Prostate gland (tissue), 2 donors: Measurements from ENCODE around the gene CTDSPL2. TPM values are rescaled to one million over a fixed set of nuclear protein-coding genes. Genes with fewer than 3 reads are reported as not detected.
"Not testable (repeated sequence)": the region's sequence is repeated elsewhere in the genome, so short reads cannot be mapped to it uniquely, and the experiment has no call there.

Source experiments
- DNase-seq: peaks from one replicate; pipeline ENCODE4 v3.0.0-alpha.2; 2019; ENCODE audit warnings: low spot score
- H3K27ac ChIP-seq, 2 donors: fragments of 200-600 bp; sonication (generic); 2 replicates each; pipeline ENCODE4 v1.5.1; 2017 to 2019
- H3K27me3 ChIP-seq: fragments of 200-600 bp; sonication (generic); replicated peaks from 2 replicates; pipeline ENCODE4 v1.5.1; 2019; ENCODE audit not compliant: insufficient read depth
- H3K36me3 ChIP-seq, 2 donors: fragments of 200-600 bp; sonication (generic); 1 replicate in 1 of 2; 2 replicates in 1 of 2; pipeline versions ENCODE4 v1.5.1 to v1.8.1; 2017 to 2019
- H3K4me1 ChIP-seq: fragments of 200-600 bp; sonication (generic); replicated peaks from 2 replicates; pipeline ENCODE4 v1.5.1; 2019
- H3K4me3 ChIP-seq, 2 donors: fragments of 200-600 bp; sonication (generic); 2 replicates each; pipeline ENCODE4 v1.5.1; 2017 to 2019
- H3K9me3 ChIP-seq: fragments of 200-600 bp; sonication (generic); 2 replicates; pipeline ENCODE4 v1.5.1; 2017
- POLR2A ChIP-seq: fragments of 450-650 bp; IDR thresholded peaks from one replicate; pipeline ENCODE4 v1.6.1; 2016; ENCODE audit warnings: antibody characterized with exemption, mild to moderate bottlenecking
- POLR2AphosphoS5 ChIP-seq: sonication (generic); formaldehyde crosslinking; IDR thresholded peaks from one replicate; pipeline ENCODE4 v1.6.1; 2017; ENCODE audit warnings: antibody characterized with exemption
- WGBS: methylation state at CpG from one replicate; pipeline ENCODE4 v1.1.5; 2018; 5-methylcytosine and 5-hydroxymethylcytosine counted together
- intact Hi-C: fragments of 100-400 bp; cut with DNase I; formaldehyde crosslinking; loops from one replicate; pipeline ENCODE4 v1.14.2; 2022
- total RNA-seq, 2 donors: library from RNA; depleted of rRNA; stranded (reverse); fragments of >200 nt; gene quantifications; one replicate each; pipeline ENCODE4 v1.1.0, GENCODE V29; 2016
- TF ChIP-seq, protein P1 (sequence below), 4 experiments: fragments of 200-600 bp in 2 of 4; fragments of 450-650 bp in 2 of 4; sonication (generic) in 2 of 4; IDR thresholded peaks; 1 replicate in 3 of 4; 2 replicates in 1 of 4; pipeline ENCODE4 v1.5.1; 2016 to 2019; ENCODE audit warnings: antibody characterized with exemption in 4 of 4, mild to moderate bottlenecking in 2 of 4, moderate library complexity in 2 of 4

The CTDSPL2 gene
- total RNA-seq, 2 donors from 2014 or later = 32.5 to 67.5 TPM

DNA sequence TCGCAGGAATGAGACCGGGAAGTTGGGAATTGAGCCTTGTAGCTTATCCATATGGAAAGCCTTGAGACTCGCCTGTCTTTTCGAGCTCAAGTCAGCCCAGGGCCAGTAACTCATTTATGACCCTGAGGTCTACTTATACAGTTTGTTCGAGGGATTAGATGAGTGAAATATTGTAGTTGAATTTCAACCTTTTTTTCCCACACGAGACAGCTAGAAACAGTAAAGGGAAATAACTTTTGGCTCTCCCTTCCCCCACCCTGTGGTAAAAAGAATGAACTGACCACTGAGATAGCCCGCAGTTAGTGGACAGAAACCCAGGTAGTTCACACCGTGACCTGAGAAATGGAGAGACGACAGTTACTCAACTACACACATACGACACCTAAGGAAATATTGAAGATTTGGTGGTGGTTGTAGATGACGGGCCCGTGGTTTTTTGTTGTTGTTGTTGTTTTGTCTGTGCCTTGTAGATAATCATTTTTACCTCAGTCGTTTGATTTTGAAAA is 110.4 kb downstream of the CTDSPL2 start:
- H3K4me1 ChIP-seq = peaks cover 8% of the 10 kb centered on the region
- H3K27ac ChIP-seq = peak overlapping the region; percentile 94
- H3K9me3 ChIP-seq = no peaks in the 10 kb centered on the region
- no peaks in the 10 kb centered on the region for H3K27me3 ChIP-seq
- TF ChIP-seq POLR2A (no peak), POLR2AphosphoS5 (peak; percentile 11)
- H3K36me3 ChIP-seq = no peaks in the 10 kb centered on the region
- H3K4me3 ChIP-seq = peak overlapping the region; percentile 75 to 95
- intact Hi-C loops = loop anchor here (2.0 to 5.0 kb wide), 2 partner anchors 175 to 251 kb away; partner anchors contain the start of genes B2M and PATL2
- DNase-seq = no peak
- 13% methylated on average over 13 of the region's 13 CpGs for WGBS

DNA sequence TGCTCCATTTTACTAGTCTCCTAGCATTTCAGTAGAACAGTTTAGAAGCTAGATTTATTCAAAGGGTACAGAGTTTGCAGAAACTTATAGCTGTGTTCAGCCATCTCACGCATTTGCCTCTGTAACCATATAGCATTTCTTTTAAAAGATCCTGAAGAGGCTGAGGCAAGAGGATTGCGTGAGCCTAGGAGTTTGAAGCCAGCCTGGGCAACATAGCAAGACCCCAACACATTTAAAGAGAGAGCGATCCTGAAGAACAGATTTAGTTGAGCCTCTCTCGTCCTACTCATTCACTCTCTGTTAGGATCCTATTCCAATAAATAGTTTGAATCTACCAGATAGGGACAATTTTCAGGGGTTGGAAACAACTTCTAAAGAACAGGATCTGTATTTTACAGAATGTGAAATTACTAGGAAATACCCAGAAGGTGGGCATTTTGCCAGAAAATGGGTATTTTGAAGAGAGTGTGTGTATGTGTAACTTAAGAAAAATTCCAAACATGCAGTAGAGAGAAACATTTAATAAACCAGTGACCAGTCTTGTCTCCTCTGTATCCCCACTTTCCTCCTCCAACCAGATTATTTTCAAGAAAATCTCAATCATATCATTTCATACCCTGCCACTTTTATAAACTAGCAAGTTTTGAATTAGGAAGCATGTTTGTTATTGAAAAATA is 114.0 kb downstream of the CTDSPL2 start:
- TF ChIP-seq, protein P1, sequence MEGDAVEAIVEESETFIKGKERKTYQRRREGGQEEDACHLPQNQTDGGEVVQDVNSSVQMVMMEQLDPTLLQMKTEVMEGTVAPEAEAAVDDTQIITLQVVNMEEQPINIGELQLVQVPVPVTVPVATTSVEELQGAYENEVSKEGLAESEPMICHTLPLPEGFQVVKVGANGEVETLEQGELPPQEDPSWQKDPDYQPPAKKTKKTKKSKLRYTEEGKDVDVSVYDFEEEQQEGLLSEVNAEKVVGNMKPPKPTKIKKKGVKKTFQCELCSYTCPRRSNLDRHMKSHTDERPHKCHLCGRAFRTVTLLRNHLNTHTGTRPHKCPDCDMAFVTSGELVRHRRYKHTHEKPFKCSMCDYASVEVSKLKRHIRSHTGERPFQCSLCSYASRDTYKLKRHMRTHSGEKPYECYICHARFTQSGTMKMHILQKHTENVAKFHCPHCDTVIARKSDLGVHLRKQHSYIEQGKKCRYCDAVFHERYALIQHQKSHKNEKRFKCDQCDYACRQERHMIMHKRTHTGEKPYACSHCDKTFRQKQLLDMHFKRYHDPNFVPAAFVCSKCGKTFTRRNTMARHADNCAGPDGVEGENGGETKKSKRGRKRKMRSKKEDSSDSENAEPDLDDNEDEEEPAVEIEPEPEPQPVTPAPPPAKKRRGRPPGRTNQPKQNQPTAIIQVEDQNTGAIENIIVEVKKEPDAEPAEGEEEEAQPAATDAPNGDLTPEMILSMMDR (IDR thresholded peaks at IDR 0.05) = no peak
- no peak for TF ChIP-seq POLR2AphosphoS5
- TF ChIP-seq POLR2A = no peak
- 90% methylated on average over 4 of the region's 4 CpGs for WGBS
- Histone ChIP-seq H3K4me3 (no peak overlapping the region), H3K27ac (no peak overlapping the region), H3K4me1 (peaks cover 10% of the 10 kb centered on the region), H3K36me3 (no peaks in the 10 kb centered on the region), H3K27me3 (no peaks in the 10 kb centered on the region), H3K9me3 (no peaks in the 10 kb centered on the region)
- DNase-seq = no peak
- intact Hi-C loops = no loop called here

DNA sequence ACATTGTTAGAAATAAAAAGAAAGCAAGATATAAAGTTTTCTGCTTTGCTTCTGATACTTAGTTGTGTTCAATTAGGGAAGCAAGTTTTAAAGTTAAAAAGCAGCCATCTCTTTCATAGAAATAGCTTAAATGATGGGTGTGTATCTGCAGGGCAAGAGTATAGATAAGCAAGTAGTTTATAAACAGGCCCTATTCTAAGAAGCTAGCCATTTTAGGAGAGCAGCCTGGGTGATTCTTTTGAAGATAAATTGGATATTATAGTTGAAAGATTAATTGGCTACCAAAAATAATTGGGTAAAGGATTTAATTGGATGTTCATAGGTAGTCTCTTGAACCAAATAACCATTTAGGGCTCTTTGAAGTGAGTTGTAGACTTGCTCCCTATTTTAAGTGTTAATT is 115.2 kb downstream of the CTDSPL2 start:
- Histone ChIP-seq H3K27ac (peak overlapping the region; percentile 4 to 37), H3K4me1 (peaks cover 10% of the 10 kb centered on the region), H3K36me3 (no peaks in the 10 kb centered on the region), H3K4me3 (no peak overlapping the region), H3K27me3 (no peaks in the 10 kb centered on the region), H3K9me3 (no peaks in the 10 kb centered on the region)
- DNase-seq = no peak
- intact Hi-C loops = no loop called here
- TF ChIP-seq, protein P1 (IDR thresholded peaks at IDR 0.05) = no peak
- TF ChIP-seq POLR2AphosphoS5 (no peak), POLR2A (no peak)

DNA sequence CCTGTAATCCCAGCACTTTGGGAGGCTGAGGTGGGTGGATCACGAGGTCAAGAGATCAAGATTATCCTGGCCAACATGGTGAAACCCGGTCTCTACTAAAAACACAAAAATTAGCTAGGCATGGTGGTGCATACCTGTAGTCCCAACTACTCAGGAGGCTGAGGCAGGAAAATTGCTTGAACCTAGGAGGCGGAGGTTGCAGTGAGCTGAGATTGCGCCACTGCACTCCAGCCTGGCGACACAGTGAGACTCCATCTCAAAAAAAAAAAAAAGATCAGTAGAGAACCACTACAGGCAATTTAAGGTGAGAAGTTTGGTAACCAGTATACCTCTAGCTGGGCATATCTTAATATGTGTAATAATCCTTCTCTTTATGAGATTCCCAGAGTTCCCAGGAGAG is 117.3 kb downstream of the CTDSPL2 start:
- H3K4me1 ChIP-seq, intact Hi-C loops: not testable (repeated sequence)
- 96% methylated on average over 5 of the region's 5 CpGs for WGBS

DNA sequence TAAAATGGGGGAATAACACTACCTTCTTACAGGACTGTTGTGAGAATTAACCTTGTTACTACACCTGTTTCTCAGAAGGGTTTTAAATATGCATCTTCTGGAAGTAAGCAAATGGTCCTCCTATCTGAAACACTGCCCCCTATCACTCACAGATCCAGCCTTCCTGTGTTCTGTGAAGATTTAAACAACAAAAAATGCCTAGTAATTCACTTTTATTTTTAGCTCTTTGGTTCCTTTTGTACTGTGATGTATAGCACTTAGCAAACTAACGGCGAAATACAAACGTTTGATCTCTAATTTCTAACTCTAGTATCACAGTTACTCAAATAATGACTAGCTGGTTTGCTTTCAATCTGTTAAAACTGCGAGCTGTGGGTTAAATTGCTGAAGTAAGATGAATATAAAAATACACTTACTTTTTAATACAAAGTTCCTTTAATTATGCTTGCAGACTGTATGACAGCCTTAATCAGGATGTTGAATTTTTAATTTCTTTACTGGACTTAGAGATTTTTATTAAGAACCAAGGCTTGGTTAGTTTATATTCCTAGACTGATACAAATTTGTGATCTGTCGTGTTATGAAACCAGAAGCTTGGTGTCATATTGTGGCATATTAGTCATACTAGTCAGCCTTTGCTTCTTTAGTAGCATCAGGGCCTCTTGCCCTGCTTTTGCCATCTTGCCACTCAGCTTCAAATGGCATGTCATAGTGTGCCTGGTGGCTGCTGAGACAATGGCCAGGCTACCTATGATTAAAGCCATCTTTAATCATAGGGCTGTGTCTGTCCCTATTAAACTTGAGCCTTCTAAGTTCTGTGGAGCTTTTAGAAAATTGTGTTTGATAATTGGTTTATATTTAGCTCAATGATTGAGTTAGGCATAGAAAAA is 118.7 kb downstream of the CTDSPL2 start:
- H3K9me3 ChIP-seq = no peaks in the 10 kb centered on the region
- H3K27ac ChIP-seq = no peak overlapping the region
- peaks cover 10% of the 10 kb centered on the region for H3K4me1 ChIP-seq
- TF ChIP-seq POLR2A (no peak), POLR2AphosphoS5 (no peak)
- TF ChIP-seq, protein P1 (IDR thresholded peaks at IDR 0.05) = no peak
- 56% methylated on average over 5 of the region's 5 CpGs for WGBS
- no peaks in the 10 kb centered on the region for H3K27me3 ChIP-seq
- H3K4me3 ChIP-seq = no peak overlapping the region
- intact Hi-C loops = no loop called here
- no peak for DNase-seq
- no peaks in the 10 kb centered on the region for H3K36me3 ChIP-seq

More for the DNA sequence above, 117.3 kb downstream of the CTDSPL2 start:
- not testable (repeated sequence) for H3K4me3 ChIP-seq, H3K27me3 ChIP-seq, H3K27ac ChIP-seq, H3K9me3 ChIP-seq, H3K36me3 ChIP-seq, DNase-seq

DNA sequence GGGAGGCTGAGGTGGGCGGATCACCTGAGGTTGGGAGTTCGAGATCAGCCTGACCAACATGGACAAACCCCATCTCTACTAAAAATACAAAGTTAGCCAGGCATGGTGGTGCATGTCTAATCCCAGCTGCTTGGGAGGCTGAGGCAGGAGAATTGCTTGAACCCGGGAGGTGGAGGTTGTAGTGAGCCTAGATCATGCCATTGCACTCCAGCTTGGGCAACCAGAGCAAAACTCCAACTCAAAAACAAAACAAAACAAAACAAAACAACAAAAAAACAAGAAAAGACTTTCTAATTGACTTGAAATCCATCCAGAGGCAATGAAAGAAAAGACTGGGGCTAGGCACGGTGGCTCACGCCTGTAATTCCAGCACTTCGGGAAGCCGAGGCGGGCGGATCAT is 121.7 kb downstream of the CTDSPL2 start:
- DNase-seq, H3K27ac ChIP-seq, H3K9me3 ChIP-seq, H3K4me3 ChIP-seq, H3K36me3 ChIP-seq, H3K27me3 ChIP-seq, intact Hi-C loops, H3K4me1 ChIP-seq: not testable (repeated sequence)
- WGBS = 98% methylated on average over 9 of the region's 9 CpGs
